ENCODE measurements around the gene FOXL3.

DNA sequence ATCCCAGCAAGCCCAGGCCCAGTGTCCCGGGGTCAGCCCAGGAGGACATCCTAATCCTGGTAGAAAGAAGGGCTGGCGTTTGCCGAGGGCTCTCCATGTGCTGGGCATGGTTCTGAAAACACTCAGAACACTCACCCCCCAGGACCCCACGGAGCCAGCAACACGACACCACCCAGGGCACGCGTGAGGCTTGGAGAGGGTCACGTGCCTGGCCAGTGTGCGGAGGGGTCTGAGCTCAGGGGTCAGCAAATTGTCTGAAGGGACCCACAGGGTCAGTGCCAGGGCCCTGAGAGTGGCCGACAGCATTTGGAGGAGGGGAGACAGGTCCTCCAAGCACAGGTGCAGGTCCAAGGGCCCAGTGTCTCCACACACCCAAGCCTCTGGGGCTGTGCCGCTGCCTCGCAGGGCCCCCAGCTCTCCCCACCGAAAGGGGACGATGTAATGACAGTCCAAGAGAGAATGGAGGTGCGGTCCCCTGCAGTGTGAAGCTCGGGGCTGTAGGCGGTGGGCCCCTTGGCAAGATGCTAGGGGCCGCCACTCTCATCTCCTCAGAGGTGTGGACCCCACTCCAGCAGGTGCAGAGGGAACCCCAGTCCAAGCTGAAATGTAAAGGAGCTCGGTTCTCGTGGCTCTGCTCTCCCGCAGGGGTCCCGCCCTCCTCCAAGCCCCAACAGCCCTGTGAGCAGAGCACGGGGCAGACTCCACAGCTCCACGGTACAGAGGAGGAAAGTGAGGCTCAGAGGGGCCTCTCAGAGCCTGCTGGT lies 7.8 kb downstream of the FOXL3 start:
- TF ChIP-seq, protein P1, sequence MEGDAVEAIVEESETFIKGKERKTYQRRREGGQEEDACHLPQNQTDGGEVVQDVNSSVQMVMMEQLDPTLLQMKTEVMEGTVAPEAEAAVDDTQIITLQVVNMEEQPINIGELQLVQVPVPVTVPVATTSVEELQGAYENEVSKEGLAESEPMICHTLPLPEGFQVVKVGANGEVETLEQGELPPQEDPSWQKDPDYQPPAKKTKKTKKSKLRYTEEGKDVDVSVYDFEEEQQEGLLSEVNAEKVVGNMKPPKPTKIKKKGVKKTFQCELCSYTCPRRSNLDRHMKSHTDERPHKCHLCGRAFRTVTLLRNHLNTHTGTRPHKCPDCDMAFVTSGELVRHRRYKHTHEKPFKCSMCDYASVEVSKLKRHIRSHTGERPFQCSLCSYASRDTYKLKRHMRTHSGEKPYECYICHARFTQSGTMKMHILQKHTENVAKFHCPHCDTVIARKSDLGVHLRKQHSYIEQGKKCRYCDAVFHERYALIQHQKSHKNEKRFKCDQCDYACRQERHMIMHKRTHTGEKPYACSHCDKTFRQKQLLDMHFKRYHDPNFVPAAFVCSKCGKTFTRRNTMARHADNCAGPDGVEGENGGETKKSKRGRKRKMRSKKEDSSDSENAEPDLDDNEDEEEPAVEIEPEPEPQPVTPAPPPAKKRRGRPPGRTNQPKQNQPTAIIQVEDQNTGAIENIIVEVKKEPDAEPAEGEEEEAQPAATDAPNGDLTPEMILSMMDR (conservative IDR thresholded peaks at IDR 0.05; ENCODE audit: low read depth in 2 of 2) = no peak
- no peak for TF ChIP-seq POLR2AphosphoS5 (IDR thresholded peaks at IDR 0.05; ENCODE audit: low read depth)
- TF ChIP-seq JUNB (IDR thresholded peaks at IDR 0.05; ENCODE audit: unreplicated experiment) = no peak
- no peak for TF ChIP-seq EZH2 (IDR thresholded peaks at IDR 0.05; ENCODE audit: low read depth, unreplicated experiment)
- TF ChIP-seq, protein P2, sequence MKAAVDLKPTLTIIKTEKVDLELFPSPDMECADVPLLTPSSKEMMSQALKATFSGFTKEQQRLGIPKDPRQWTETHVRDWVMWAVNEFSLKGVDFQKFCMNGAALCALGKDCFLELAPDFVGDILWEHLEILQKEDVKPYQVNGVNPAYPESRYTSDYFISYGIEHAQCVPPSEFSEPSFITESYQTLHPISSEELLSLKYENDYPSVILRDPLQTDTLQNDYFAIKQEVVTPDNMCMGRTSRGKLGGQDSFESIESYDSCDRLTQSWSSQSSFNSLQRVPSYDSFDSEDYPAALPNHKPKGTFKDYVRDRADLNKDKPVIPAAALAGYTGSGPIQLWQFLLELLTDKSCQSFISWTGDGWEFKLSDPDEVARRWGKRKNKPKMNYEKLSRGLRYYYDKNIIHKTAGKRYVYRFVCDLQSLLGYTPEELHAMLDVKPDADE (IDR thresholded peaks at IDR 0.05) = no peak
- TF ChIP-seq CREB1 (CRISPR knock-in tag; IDR thresholded peaks at IDR 0.05; ENCODE audit: low read depth) = no peak
- no peak for TF ChIP-seq EZH2phosphoT487 (IDR thresholded peaks at IDR 0.05; ENCODE audit: unreplicated experiment)
- TF ChIP-seq, protein P3, sequence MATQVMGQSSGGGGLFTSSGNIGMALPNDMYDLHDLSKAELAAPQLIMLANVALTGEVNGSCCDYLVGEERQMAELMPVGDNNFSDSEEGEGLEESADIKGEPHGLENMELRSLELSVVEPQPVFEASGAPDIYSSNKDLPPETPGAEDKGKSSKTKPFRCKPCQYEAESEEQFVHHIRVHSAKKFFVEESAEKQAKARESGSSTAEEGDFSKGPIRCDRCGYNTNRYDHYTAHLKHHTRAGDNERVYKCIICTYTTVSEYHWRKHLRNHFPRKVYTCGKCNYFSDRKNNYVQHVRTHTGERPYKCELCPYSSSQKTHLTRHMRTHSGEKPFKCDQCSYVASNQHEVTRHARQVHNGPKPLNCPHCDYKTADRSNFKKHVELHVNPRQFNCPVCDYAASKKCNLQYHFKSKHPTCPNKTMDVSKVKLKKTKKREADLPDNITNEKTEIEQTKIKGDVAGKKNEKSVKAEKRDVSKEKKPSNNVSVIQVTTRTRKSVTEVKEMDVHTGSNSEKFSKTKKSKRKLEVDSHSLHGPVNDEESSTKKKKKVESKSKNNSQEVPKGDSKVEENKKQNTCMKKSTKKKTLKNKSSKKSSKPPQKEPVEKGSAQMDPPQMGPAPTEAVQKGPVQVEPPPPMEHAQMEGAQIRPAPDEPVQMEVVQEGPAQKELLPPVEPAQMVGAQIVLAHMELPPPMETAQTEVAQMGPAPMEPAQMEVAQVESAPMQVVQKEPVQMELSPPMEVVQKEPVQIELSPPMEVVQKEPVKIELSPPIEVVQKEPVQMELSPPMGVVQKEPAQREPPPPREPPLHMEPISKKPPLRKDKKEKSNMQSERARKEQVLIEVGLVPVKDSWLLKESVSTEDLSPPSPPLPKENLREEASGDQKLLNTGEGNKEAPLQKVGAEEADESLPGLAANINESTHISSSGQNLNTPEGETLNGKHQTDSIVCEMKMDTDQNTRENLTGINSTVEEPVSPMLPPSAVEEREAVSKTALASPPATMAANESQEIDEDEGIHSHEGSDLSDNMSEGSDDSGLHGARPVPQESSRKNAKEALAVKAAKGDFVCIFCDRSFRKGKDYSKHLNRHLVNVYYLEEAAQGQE (IDR thresholded peaks at IDR 0.05; ENCODE audit: unreplicated experiment) = no peak
- TF ChIP-seq ZNF331 (CRISPR knock-in tag; IDR thresholded peaks at IDR 0.05; ENCODE audit: low read depth) = no peak
- no peak for TF ChIP-seq NANOG (IDR thresholded peaks at IDR 0.05; ENCODE audit: borderline replicate concordance)
- TF ChIP-seq, protein P4, sequence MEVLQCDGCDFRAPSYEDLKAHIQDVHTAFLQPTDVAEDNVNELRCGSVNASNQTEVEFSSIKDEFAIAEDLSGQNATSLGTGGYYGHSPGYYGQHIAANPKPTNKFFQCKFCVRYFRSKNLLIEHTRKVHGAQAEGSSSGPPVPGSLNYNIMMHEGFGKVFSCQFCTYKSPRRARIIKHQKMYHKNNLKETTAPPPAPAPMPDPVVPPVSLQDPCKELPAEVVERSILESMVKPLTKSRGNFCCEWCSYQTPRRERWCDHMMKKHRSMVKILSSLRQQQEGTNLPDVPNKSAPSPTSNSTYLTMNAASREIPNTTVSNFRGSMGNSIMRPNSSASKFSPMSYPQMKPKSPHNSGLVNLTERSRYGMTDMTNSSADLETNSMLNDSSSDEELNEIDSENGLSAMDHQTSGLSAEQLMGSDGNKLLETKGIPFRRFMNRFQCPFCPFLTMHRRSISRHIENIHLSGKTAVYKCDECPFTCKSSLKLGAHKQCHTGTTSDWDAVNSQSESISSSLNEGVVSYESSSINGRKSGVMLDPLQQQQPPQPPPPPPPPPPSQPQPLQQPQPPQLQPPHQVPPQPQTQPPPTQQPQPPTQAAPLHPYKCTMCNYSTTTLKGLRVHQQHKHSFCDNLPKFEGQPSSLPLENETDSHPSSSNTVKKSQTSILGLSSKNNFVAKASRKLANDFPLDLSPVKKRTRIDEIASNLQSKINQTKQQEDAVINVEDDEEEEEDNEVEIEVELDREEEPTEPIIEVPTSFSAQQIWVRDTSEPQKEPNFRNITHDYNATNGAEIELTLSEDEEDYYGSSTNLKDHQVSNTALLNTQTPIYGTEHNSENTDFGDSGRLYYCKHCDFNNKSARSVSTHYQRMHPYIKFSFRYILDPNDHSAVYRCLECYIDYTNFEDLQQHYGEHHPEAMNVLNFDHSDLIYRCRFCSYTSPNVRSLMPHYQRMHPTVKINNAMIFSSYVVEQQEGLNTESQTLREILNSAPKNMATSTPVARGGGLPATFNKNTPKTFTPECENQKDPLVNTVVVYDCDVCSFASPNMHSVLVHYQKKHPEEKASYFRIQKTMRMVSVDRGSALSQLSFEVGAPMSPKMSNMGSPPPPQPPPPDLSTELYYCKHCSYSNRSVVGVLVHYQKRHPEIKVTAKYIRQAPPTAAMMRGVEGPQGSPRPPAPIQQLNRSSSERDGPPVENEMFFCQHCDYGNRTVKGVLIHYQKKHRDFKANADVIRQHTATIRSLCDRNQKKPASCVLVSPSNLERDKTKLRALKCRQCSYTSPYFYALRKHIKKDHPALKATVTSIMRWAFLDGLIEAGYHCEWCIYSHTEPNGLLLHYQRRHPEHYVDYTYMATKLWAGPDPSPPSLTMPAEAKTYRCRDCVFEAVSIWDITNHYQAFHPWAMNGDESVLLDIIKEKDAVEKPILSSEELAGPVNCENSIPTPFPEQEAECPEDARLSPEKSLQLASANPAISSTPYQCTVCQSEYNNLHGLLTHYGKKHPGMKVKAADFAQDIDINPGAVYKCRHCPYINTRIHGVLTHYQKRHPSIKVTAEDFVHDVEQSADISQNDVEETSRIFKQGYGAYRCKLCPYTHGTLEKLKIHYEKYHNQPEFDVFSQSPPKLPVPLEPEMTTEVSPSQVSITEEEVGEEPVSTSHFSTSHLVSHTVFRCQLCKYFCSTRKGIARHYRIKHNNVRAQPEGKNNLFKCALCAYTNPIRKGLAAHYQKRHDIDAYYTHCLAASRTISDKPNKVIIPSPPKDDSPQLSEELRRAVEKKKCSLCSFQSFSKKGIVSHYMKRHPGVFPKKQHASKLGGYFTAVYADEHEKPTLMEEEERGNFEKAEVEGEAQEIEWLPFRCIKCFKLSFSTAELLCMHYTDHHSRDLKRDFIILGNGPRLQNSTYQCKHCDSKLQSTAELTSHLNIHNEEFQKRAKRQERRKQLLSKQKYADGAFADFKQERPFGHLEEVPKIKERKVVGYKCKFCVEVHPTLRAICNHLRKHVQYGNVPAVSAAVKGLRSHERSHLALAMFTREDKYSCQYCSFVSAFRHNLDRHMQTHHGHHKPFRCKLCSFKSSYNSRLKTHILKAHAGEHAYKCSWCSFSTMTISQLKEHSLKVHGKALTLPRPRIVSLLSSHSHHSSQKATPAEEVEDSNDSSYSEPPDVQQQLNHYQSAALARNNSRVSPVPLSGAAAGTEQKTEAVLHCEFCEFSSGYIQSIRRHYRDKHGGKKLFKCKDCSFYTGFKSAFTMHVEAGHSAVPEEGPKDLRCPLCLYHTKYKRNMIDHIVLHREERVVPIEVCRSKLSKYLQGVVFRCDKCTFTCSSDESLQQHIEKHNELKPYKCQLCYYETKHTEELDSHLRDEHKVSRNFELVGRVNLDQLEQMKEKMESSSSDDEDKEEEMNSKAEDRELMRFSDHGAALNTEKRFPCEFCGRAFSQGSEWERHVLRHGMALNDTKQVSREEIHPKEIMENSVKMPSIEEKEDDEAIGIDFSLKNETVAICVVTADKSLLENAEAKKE (CRISPR knock-in tag; IDR thresholded peaks at IDR 0.05) = no peak

Data from GM23338 (cell line).